ENCODE results near the gene TRIP11. TPM values are rescaled to one million over a fixed set of nuclear protein-coding genes. Genes with fewer than 3 reads are reported as not detected.
A peak's percentile ranks its signal among the peaks of the same experiment; 100 is the strongest.

Gene TRIP11
- total and polyA plus RNA-seq, 2 experiments from 2014 or later, result 24.9 to 52.2 TPM

- TF ChIP-seq, protein P1, sequence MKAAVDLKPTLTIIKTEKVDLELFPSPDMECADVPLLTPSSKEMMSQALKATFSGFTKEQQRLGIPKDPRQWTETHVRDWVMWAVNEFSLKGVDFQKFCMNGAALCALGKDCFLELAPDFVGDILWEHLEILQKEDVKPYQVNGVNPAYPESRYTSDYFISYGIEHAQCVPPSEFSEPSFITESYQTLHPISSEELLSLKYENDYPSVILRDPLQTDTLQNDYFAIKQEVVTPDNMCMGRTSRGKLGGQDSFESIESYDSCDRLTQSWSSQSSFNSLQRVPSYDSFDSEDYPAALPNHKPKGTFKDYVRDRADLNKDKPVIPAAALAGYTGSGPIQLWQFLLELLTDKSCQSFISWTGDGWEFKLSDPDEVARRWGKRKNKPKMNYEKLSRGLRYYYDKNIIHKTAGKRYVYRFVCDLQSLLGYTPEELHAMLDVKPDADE (IDR thresholded peaks at IDR 0.05), result no peak
Observed at GRCh38 chr14:92041203-92041602, 1.3 kb upstream of the TRIP11 start (continued).

- H3K4me1 Mint-ChIP-seq, result peaks cover 10% of the 10 kb centered on the region
- Histone ChIP-seq H3F3A (replicated peaks; ENCODE audit: low read depth) (no peaks in the 10 kb centered on the region), H3K4me1 (ENCODE audit: insufficient read depth) (peaks cover 16% of the 10 kb centered on the region), H3K27me3 (ENCODE audit: insufficient read depth) (no peaks in the 10 kb centered on the region), H4K20me1 (replicated peaks; ENCODE audit: insufficient read depth) (0 out of 2 replicates have a peak, but pooled peaks cover 5% of the 10 kb centered on the region), H3K27ac (ENCODE audit: low read depth) (peak overlapping the region; percentile 99), H3K9me2 (ENCODE audit: insufficient read depth) (no peaks in the 10 kb centered on the region), H2AFZ (peak overlapping the region; percentile 69), H3K79me2 (replicated peaks; ENCODE audit: insufficient read depth) (peaks cover 48% of the 10 kb centered on the region), H3K4me3 (peak overlapping the region; percentile 63), H3K4me2 (peak overlapping the region; percentile 76), H3K36me3 (ENCODE audit: insufficient read depth) (no peaks in the 10 kb centered on the region)
- peak overlapping the region; percentile 99 for H3K27ac Mint-ChIP-seq
- peaks cover 4% of the 10 kb centered on the region; the same call in 1 of the 3 replicates for H3K36me3 Mint-ChIP-seq (ENCODE audit: low read depth)
- H3K9me3 Mint-ChIP-seq, result no peaks in the 10 kb centered on the region
- ATAC-seq, result peak; percentile 16
- H3K27me3 Mint-ChIP-seq (ENCODE audit: insufficient read depth, low read depth, poor library complexity), result peaks cover 6% of the 10 kb centered on the region
- peak; percentile 21 for DNase-seq (ENCODE audit: low spot score)
- TF ChIP-seq, protein P1 (IDR thresholded peaks at IDR 0.05), result no peak
- TF ChIP-seq CREB1 (CRISPR knock-in tag; IDR thresholded peaks at IDR 0.05; ENCODE audit: low read depth) (no peak), ZNF114 (CRISPR knock-in tag; IDR thresholded peaks at IDR 0.05) (no peak)
- H3K4me3 Mint-ChIP-seq, result peak overlapping the region; percentile 95
Observed at GRCh38 chr14:92040431-92041051, 682 bp upstream of the TRIP11 start.

GRCh38 chr14:92039063-92039718, 668 bp downstream of the TRIP11 start:
- H4K20me1 ChIP-seq (replicated peaks; ENCODE audit: insufficient read depth), result 0 out of 2 replicates have a peak, but pooled peaks cover 5% of the 10 kb centered on the region
- peaks cover 62% of the 10 kb centered on the region for H3K79me2 ChIP-seq (replicated peaks; ENCODE audit: insufficient read depth)
- H3F3A ChIP-seq (replicated peaks; ENCODE audit: low read depth), result no peaks in the 10 kb centered on the region
- peak overlapping the region; percentile 76 for H3K4me2 ChIP-seq
- H2AFZ ChIP-seq, result peak overlapping the region; percentile 69; the same call in 1 of the 2 replicates
- ATAC-seq, result peak; percentile 89
- H3K4me3 ChIP-seq, result peak overlapping the region; percentile 63
- H3K9me2 ChIP-seq (ENCODE audit: insufficient read depth), result no peaks in the 10 kb centered on the region
- H3K27ac ChIP-seq (ENCODE audit: low read depth), result peak overlapping the region; percentile 99
- peaks cover 4% of the 10 kb centered on the region for H3K27me3 Mint-ChIP-seq (ENCODE audit: insufficient read depth, low read depth, poor library complexity)
- H3K36me3 Mint-ChIP-seq (ENCODE audit: low read depth), result peaks cover 10% of the 10 kb centered on the region; the same call in 2 of the 3 replicates
- peak; percentile 98 for DNase-seq (ENCODE audit: low spot score)
- peak; percentile 70 for TF ChIP-seq CREB1 (CRISPR knock-in tag; IDR thresholded peaks at IDR 0.05; ENCODE audit: low read depth)
- TF ChIP-seq, protein P2, sequence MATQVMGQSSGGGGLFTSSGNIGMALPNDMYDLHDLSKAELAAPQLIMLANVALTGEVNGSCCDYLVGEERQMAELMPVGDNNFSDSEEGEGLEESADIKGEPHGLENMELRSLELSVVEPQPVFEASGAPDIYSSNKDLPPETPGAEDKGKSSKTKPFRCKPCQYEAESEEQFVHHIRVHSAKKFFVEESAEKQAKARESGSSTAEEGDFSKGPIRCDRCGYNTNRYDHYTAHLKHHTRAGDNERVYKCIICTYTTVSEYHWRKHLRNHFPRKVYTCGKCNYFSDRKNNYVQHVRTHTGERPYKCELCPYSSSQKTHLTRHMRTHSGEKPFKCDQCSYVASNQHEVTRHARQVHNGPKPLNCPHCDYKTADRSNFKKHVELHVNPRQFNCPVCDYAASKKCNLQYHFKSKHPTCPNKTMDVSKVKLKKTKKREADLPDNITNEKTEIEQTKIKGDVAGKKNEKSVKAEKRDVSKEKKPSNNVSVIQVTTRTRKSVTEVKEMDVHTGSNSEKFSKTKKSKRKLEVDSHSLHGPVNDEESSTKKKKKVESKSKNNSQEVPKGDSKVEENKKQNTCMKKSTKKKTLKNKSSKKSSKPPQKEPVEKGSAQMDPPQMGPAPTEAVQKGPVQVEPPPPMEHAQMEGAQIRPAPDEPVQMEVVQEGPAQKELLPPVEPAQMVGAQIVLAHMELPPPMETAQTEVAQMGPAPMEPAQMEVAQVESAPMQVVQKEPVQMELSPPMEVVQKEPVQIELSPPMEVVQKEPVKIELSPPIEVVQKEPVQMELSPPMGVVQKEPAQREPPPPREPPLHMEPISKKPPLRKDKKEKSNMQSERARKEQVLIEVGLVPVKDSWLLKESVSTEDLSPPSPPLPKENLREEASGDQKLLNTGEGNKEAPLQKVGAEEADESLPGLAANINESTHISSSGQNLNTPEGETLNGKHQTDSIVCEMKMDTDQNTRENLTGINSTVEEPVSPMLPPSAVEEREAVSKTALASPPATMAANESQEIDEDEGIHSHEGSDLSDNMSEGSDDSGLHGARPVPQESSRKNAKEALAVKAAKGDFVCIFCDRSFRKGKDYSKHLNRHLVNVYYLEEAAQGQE (IDR thresholded peaks at IDR 0.05; ENCODE audit: unreplicated experiment), result no peak
- no peaks in the 10 kb centered on the region for H3K27me3 ChIP-seq (ENCODE audit: insufficient read depth)
- no peaks in the 10 kb centered on the region for H3K36me3 ChIP-seq (ENCODE audit: insufficient read depth)
- H3K4me3 Mint-ChIP-seq, result peak overlapping the region; percentile 95
- peaks cover 3% of the 10 kb centered on the region; the same call in 2 of the 3 replicates for H3K9me3 Mint-ChIP-seq
- peak overlapping the region; percentile 99 for H3K27ac Mint-ChIP-seq
- peaks cover 16% of the 10 kb centered on the region for H3K4me1 ChIP-seq (ENCODE audit: insufficient read depth)
- H3K4me1 Mint-ChIP-seq, result peaks cover 10% of the 10 kb centered on the region

All from GM23338 (cell line).